T47D (cell line): ENCODE results near the gene LTBP1.

Source experiments
- DNase-seq, 2 experiments: peaks; one replicate each; pipeline versions ENCODE4 v3.0.0 to v3.0.0-alpha.2; 2011 to 2012; ENCODE audit warnings: low read depth in 1 of 2, low spot score in 1 of 2
- JUND ChIP-seq: IDR thresholded peaks from 2 replicates; pipeline ENCODE4 v1.6.1; 2012; ENCODE audit warnings: low read depth
- in situ Hi-C: cut with HindIII; loops from 2 replicates; pipeline ENCODE4 v1.10.0; 2016; ENCODE audit warnings: low sequenced_read_pairs, low pct_unique_long_range_greater_than_20kb

The LTBP1 gene

DNA sequence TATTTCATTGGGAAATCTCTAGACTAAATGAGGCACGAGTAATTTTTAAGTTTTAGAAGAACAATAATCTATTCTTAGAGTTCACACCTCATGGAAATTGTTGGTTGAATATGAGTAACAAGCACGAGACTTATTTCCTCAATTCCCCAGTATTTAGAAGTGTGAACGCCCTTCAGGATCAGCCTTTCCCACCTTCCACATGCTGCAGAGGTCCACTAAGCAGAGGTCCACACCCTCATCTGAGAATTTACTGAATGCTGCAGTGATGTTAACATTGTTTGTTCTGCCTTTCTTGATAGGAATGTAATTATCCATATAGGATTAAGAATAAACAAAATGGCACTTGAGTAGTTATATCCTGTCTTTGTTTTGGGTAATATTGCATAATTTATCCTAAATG, 41.8 kb downstream of the LTBP1 start:
- in situ Hi-C loops: no loop called here
- TF ChIP-seq JUND: no peak
- no peak for DNase-seq

DNA sequence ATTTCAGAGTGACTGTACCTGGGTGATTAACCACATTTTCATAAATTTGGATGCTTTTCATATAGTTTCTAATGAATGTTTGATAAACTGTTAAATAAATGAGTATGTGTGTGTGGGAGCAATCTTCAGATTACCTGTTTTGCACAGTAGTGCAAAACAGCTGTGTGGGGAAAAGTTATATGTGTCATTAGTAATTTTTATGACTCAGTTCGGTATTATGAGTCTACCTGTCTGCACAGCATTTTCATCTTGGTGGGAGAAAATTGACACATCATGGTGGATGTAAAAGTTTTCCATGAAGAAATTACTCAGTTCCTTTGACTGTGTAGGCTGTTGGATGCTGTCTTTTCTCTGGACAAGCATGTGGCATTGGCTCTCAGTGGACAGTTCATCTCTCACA, 43.8 kb downstream of the LTBP1 start:
- no peak for TF ChIP-seq JUND
- no peak for DNase-seq
- in situ Hi-C loops: no loop called here

- TF ChIP-seq JUND: no peak
- in situ Hi-C loops: no loop called here
- DNase-seq: no peak
Measured at GRCh38 chr2:32991091-32991845, 44.5 kb downstream of the LTBP1 start.

- DNase-seq: no peak
- no peak for TF ChIP-seq JUND
- in situ Hi-C loops: no loop called here
Measured at GRCh38 chr2:32993005-32993539, 46.3 kb downstream of the LTBP1 start.

DNA sequence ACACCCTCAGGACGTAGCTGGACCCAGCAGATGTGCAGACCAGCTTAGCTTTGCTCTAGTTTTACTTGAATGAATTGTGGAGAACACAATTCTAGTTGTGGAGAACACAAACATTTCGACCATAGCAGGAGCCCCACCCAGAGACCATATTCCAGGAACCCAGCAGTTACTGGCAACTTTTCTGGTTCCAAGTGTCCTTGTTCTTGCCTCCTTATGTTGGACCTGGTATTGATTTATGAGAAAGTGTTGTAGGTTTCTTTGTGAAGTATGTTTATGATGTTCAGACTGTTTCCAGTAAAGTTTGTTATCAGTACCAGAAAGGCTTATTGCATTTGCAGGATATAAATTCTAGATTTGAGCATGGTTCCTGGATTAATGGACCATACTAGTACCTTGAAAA, 51.0 kb downstream of the LTBP1 start:
- in situ Hi-C loops: no loop called here
- no peak for DNase-seq
- no peak for TF ChIP-seq JUND

GRCh38 chr2:33000986-33001385, 54.2 kb downstream of the LTBP1 start:
- in situ Hi-C loops: no loop called here
- no peak for DNase-seq
- TF ChIP-seq JUND: no peak

DNA sequence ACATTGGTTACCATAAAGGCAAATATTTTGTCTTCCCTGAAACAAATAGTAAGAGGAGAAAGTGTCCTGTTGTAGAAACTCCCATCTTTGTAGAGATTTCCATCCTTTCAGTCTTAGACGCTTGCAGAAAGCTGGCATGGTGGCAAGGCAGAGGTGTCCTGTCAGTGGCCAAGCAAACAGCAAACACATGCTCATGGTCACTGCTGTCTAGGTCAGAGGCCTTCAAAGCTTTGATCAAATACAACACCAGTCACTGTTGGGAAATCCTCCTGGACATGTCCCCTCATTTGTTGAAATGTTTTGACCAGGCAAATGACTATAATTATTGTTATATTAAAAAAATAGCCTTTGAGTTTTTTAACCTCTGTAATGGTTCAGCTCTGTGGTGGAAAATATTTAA, 55.1 kb downstream of the LTBP1 start:
- no peak for TF ChIP-seq JUND
- DNase-seq: no peak
- in situ Hi-C loops: no loop called here

- no peak for TF ChIP-seq JUND
- DNase-seq: no peak
- in situ Hi-C loops: no loop called here
Measured at GRCh38 chr2:33002863-33003262, 56.1 kb downstream of the LTBP1 start.

DNA sequence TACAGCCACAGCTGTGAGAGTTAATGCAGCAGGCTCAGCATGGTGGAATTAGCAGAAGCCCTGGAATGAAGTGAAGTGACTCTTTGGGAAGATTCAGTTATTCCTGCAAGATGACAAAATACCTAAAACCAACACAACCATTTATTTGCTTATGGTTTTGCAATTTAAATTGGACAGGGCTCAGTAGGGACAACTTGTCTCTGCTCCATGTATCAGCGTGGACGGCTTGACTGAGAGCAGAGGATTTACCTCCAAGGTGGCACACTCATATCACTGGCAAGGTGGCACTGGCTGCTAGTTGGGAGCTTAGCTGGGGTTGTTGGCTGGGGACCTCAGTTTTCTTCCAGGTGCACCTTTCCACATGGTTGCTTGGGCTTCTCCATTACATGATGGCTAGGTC, 58.3 kb downstream of the LTBP1 start:
- in situ Hi-C loops: no loop called here
- TF ChIP-seq JUND: no peak

GRCh38 chr2:33008716-33009115, 62.0 kb downstream of the LTBP1 start:
- no peak for TF ChIP-seq JUND
- DNase-seq: no peak
- in situ Hi-C loops: no loop called here

More for the DNA sequence above, 58.3 kb downstream of the LTBP1 start:
- no peak for DNase-seq

GRCh38 chr2:33009249-33009648, 62.5 kb downstream of the LTBP1 start:
- no peak for TF ChIP-seq JUND
- in situ Hi-C loops: no loop called here
- no peak for DNase-seq

DNA sequence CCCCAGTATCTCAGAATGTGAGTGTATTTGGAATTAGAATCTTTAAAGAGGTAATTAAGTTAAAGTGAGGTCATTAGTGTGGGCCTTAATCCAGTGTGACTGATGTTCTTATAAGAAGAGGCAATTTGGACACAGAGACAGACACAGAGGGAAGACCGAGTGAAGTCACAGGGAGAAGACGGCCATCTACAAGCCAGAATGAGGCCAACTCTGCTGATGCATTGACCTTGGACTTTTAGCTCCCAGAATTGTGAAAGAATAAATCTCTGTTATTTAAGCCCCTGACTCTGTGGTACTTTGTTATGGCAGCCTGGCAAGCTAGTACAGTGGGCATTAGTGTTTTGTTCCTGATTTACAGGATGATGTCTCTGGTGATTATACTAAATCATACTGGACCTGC, 64.6 kb downstream of the LTBP1 start:
- no peak for DNase-seq
- TF ChIP-seq JUND: no peak
- in situ Hi-C loops: no loop called here

GRCh38 chr2:33011941-33012340, 65.2 kb downstream of the LTBP1 start:
- no peak for TF ChIP-seq JUND
- in situ Hi-C loops: no loop called here
- DNase-seq: no peak

DNA sequence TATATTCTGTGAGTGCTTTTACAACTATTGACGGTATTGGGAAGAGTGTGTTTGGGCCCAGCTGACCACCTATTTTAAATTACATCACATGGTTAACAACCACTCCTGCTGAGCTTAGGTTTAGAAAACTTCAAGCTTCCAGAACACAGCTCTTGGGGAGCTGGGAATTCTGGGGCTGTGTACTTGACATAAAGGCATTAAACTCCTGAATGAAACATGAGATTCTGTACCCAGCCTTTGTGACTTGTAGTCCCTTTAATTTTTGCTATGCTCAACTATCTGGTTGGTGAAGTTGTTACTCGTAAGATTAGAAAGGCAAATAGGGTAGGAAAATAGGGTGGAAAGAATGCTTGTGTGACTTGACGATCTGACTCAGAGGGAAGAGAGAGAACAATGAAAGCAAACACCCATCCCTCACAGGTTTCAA, 66.9 kb downstream of the LTBP1 start:
- TF ChIP-seq JUND: no peak
- no peak for DNase-seq
- in situ Hi-C loops: no loop called here
